ENCODE results near the gene MPHOSPH9.

The MPHOSPH9 gene

DNA sequence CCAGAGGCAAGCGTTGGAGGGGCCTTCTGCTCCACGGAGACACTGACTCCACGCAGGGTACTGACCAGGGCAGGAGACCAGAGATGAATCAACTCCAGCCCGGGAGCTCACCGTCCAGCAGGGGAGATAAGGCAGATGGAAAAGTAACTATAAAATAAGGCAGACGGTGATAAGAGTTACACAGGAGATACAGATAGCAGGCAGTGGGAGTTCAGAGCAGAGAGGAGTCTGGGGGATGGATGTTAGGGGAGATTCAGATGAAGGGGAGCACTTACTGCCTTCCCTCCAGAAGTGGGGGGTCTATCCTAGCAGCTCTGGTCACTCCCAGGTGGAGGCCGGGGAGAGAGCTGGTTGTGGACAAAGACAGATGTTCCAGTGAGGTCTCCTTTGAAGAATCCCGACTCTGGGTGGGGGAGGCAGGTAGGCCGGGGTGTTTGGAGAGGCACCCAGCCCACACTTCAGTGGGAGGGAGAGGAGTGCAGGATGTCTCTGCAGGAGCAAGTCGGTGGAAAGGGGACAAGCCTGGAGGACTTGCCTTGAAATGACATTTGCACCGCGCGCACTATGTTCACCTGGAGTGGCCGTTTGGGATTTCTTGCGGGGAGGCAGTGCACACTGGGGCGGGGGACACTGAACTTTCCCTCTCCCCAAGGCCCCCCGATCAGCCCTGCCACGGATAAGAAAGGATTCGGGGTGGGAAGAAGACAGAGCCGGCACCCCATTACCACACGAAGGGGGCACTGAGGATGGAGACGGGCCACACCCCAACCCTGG, 83.3 kb downstream of the MPHOSPH9 start:
- DNase-seq = no peak

DNA sequence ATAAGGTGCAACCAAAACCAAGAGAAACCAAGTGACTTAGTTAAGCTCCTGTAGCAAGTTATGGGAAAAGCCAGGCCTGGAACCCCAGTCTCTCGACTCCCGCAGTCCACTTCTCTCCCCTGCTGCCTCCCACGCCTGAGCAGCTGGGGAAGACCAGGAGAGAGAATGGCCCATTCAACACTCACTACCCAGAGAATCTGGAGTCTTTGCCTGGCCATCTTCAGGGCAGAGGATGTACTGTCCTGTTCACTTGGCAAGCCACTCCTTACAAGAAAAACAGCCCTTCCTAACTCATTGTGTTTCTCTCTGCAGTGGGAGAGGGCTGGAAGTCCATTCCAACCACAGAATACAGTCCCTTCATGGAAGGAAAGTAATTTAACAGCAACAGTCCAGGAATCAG, 83.9 kb downstream of the MPHOSPH9 start:
- DNase-seq = no peak

- no peak for DNase-seq
Observed at GRCh38 chr12:123148655-123149054, 84.3 kb downstream of the MPHOSPH9 start.

GRCh38 chr12:123148223-123148622, 84.7 kb downstream of the MPHOSPH9 start:
- DNase-seq = no peak

DNA sequence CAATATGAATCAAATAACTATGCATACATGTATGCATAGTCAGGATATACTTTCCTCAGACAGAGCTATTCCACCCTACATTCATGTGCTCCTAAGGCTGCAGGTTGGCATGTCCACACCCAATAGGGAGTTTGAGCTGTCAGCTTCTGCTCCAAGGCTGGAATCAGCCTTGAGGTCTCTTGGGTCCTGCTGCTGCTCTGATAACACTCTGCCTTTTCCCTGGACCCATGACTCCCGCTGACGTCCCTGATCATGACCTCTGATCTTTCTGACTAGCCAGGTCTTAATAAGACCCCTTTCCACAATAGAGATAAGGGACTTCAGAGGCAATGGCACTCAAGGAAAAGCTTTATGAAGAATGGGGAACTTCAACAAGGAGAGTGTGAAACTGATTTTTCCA, 87.7 kb downstream of the MPHOSPH9 start:
- no peak for DNase-seq

- DNase-seq = no peak
Observed at GRCh38 chr12:123143736-123144461, 89.0 kb downstream of the MPHOSPH9 start.

- DNase-seq = peak; percentile 77 to 82 (median 78)
Observed at GRCh38 chr12:123142921-123143735, 89.8 kb downstream of the MPHOSPH9 start.

GRCh38 chr12:123142518-123142840, 90.5 kb downstream of the MPHOSPH9 start:
- no peak for DNase-seq

GRCh38 chr12:123141615-123142517, 91.1 kb downstream of the MPHOSPH9 start:
- peak; percentile 50 to 60 (median 55) for DNase-seq

DNA sequence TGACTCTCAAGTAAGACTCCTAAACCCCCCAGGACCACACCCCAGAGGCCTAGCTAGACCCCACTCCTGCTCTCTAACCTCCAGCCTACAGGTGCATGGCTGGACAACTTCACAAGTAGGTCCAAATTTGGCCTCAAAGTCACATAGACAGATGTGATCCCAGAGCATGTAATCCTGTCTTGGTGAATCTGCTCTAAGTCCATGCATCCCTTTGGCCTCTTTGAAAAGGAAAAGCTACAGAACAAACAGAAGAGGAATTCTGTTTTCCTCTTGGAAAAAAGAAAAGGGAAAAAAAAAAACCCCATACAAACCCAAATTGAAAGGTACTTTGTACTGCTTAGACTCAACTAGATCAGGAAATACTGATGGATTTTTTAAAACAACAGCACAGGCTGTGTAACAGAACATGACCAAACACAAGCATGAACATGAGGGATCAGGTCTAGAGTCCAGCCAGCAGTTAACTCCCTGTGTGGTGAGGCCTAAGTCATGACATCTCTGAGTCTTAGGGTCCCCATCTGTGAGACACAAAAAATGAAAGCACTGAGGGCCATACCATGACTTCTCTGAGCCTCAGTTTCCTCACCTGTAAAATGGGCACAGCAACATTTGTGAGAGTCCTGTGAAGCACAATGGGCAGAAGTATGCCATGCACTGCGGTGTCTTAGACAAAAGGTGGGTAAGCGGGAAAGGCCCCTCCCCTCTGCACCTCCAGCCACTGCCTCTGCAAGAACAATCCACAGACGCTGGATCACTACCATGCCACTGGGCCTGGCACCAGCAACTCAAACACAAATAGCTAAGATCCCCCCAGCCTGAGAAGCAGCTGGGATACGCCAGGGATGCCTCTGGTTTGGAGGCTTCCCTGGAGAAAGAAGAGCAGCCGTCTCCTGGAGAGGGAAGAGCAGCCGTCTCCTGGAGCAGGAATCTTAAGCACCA, 92.0 kb downstream of the MPHOSPH9 start:
- DNase-seq = no peak

DNA sequence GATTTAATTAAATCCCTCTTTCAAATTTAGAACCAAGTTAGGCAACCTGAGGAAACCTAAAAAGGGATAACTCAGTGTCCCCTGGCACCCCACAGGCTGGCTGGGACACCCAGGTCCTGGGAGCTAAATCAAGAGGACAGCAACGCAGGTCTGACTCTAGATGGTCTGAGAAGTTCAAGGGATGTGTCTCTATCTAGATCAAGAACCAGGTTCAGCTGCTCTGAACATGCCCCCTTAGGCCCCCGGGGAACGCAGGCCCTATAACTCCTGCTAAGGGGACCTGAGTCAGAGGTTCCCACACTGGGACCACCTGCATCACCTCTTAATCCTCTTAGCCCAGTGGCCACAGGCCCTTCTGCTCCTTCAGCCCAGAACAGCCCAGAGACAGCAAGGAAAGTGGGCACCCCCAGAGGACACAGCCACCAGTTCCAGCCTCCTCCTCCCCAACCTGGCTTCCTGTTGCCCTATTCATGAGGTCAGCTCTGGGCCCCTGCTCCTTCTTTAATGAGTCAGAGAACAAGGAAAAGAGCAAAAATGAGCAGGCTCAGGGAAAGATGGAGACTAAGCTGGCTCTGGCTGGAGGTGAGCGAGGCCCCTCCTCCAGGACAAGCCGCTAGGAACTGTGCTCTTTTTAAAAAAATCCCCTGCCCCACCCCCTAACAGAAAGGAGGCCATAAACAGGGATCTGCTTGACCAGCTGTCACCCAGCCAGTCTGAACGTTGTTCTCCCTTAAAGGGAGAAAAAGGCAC, 92.8 kb downstream of the MPHOSPH9 start:
- DNase-seq = no peak

- no peak for DNase-seq
Observed at GRCh38 chr12:123135688-123136087, 97.3 kb downstream of the MPHOSPH9 start.

DNA sequence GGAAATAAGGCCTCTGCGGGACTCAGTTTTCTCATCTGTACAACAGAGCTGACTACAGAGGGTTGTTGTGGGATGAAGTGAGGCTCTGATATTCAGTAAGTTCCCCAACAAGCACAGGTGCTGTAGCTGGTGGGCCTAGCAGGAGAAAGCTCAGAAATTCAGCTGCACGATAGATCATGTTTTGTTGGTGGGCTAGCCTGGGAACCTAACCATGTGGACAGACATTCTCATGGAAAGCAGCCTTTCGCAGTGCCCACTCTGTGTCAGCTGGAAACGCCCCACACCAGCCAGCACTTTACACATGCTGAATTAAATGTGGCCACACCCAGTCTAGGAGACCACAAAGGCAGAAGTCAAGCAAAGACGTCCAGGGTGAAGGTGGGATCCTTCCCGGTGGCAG, 98.1 kb downstream of the MPHOSPH9 start:
- no peak for DNase-seq

GRCh38 chr12:123134271-123134671, 98.7 kb downstream of the MPHOSPH9 start:
- DNase-seq = no peak

DNA sequence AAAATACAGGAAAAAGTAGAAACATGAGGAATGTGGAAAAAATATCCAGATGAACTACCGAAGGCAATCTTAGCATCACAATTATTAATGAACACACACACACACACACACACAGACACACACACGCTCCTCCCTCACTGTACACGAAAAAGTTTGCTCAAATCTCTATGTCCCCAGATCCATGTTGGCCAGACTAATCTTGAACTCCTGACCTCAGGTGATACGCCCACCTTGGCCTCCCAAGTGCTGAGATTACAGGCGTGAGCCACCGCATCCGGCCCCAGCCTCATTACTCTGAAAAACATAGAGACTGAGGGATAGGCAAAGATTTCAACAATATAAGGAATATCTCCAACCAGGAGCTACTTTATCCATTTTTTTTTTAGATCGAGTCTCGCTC, 99.2 kb downstream of the MPHOSPH9 start:
- no peak for DNase-seq

- no peak for DNase-seq
Observed at GRCh38 chr12:123132951-123133619, 99.9 kb downstream of the MPHOSPH9 start.

DNA sequence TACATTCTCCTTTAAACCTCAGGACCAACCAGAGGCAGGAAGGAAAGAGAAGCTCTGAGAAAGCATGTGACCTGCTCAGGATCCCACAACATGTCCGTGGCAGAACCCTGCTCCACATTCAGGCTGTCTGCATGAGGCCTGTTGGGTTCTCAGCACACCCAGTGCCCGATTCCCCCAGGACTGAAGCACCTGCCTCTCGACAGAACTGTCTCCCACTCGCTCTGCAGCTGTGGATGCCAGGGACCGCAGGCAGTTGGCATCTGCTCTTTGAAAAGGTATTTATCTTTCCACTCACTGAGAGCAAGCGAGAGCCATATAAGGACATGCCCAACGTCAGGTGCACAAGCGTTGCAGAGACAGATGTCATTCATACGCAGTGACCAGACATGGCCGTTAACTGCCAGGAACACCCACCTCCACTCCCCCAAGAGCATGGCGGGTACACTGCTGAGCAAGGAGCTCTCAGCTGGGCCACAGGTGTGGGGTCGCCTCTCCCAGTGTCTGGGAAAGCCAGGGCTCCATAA, 101.0 kb downstream of the MPHOSPH9 start:
- no peak for DNase-seq

- DNase-seq = no peak
Observed at GRCh38 chr12:123131291-123131832, 101.6 kb downstream of the MPHOSPH9 start.

GRCh38 chr12:123129621-123130020, 103.3 kb downstream of the MPHOSPH9 start:
- no peak for DNase-seq

DNA sequence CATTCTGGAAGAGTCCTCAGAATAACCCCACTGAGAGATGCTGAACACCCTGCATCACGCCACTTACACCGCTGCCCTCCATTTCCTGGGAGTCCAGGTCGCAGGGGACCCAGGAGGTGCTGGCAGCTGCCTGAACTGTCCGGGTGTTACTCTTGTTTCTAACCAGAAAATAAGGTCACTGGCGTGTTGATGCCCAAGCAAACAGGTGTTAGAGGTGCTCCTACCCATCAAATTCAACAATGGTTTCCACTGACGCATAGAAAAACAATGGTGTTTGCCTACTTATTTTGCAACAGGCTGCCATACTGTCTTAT, 105.8 kb downstream of the MPHOSPH9 start:
- no peak for DNase-seq

All from suppressor macrophage treated with lipopolysaccharide for 1 hour (primary cell).